GM23338 (cell line): Measurements from ENCODE around the gene PSMG4. TPM values are rescaled to one million over a fixed set of nuclear protein-coding genes. Genes with fewer than 3 reads are reported as not detected.

ENCODE experiments used
- ATAC-seq: fragments of 200-7000 bp; cut with Tn5 transposase; 3 replicates; pipeline ENCODE4 v1.9.1; 2020
- DNase-seq: peaks from one replicate; pipeline ENCODE4 v3.0.0-alpha.2; 2015; ENCODE audit warnings: low spot score
- H2AFZ ChIP-seq: fragments of 200-600 bp; sonication (generic); 2 replicates; pipeline ENCODE4 v1.8.0; 2016; ENCODE audit warnings: antibody characterized with exemption, mild to moderate bottlenecking, moderate library complexity
- H3F3A ChIP-seq: fragments of 200-600 bp; sonication (generic); replicated peaks from 2 replicates; pipeline ENCODE4 v1.8.0; 2017; ENCODE audit warnings: antibody characterized with exemption, mixed run types, low read depth
- H3K27ac ChIP-seq: fragments of 200-600 bp; sonication (generic); 2 replicates; pipeline ENCODE4 v1.6.1; 2016; ENCODE audit warnings: low read depth
- H3K27me3 ChIP-seq: fragments of 200-600 bp; sonication (generic); 2 replicates; pipeline ENCODE4 v1.8.0; 2016; ENCODE audit warnings: mild to moderate bottlenecking, mixed run types, moderate library complexity; ENCODE audit not compliant: insufficient read depth
- H3K36me3 ChIP-seq: fragments of 200-600 bp; sonication (generic); 2 replicates; pipeline ENCODE4 v1.8.0; 2016; ENCODE audit warnings: mild to moderate bottlenecking; ENCODE audit not compliant: insufficient read depth
- H3K4me1 ChIP-seq: fragments of 200-600 bp; sonication (generic); 2 replicates; pipeline ENCODE4 v1.8.0; 2016; ENCODE audit warnings: mild to moderate bottlenecking, moderate library complexity; ENCODE audit not compliant: insufficient read depth
- H3K4me2 ChIP-seq: fragments of 200-600 bp; sonication (generic); 2 replicates; pipeline ENCODE4 v1.7.1; 2017; ENCODE audit warnings: mixed run types
- H3K4me3 ChIP-seq: fragments of 200-600 bp; sonication (generic); 2 replicates; pipeline ENCODE4 v1.6.1; 2016; ENCODE audit warnings: mixed run types
- H3K79me2 ChIP-seq: fragments of 200-600 bp; sonication (generic); replicated peaks from 2 replicates; pipeline ENCODE4 v1.8.0; 2017; ENCODE audit warnings: mild to moderate bottlenecking; ENCODE audit not compliant: insufficient read depth
- H3K9me2 ChIP-seq: fragments of 200-600 bp; sonication (generic); 2 replicates; pipeline ENCODE4 v1.8.0; 2017; ENCODE audit not compliant: insufficient read depth
- H4K20me1 ChIP-seq: fragments of 200-600 bp; sonication (generic); replicated peaks from 2 replicates; pipeline ENCODE4 v1.8.0; 2017; ENCODE audit warnings: mild to moderate bottlenecking; ENCODE audit not compliant: insufficient read depth
- H3K27ac Mint-ChIP-seq: 2 replicates; pipeline ENCODE4 v1.8.0; 2020; ENCODE audit warnings: inconsistent platforms, mild to moderate bottlenecking, moderate library complexity, mixed read lengths
- H3K27me3 Mint-ChIP-seq: 3 replicates; pipeline ENCODE4 v1.8.0; 2022; ENCODE audit warnings: low read depth, mild to moderate bottlenecking, moderate library complexity, mixed read lengths, inconsistent platforms; ENCODE audit not compliant: insufficient read depth, poor library complexity
- H3K36me3 Mint-ChIP-seq: 3 replicates; pipeline ENCODE4 v1.8.0; 2021; ENCODE audit warnings: low read depth, mild to moderate bottlenecking, inconsistent platforms, moderate library complexity, mixed read lengths
- H3K4me1 Mint-ChIP-seq: 3 replicates; pipeline ENCODE4 v1.8.0; 2020; ENCODE audit warnings: mild to moderate bottlenecking, inconsistent platforms, mixed read lengths
- H3K4me3 Mint-ChIP-seq: 3 replicates; pipeline ENCODE4 v1.8.0; 2021; ENCODE audit warnings: moderate library complexity, mild to moderate bottlenecking, inconsistent platforms, mixed read lengths
- H3K9me3 Mint-ChIP-seq: 3 replicates; pipeline ENCODE4 v1.8.0; 2020; ENCODE audit warnings: moderate library complexity, mild to moderate bottlenecking, inconsistent platforms, mixed read lengths
- CREB1 ChIP-seq: fragments of 250-450 bp; sonication (Bioruptor Pico); IDR thresholded peaks from 2 replicates; pipeline ENCODE4 v1.5.0; 2020; ENCODE audit warnings: low read depth, mild to moderate bottlenecking, moderate library complexity
- CTCF ChIP-seq, 2 experiments: fragments of 200-600 bp in 1 of 2; sonication (generic) in 1 of 2; conservative IDR thresholded peaks; 2 replicates each; pipeline versions ENCODE4 v1.5.1 to v1.6.1; 2016 to 2017; ENCODE audit warnings: antibody characterized with exemption in 2 of 2, low read depth in 2 of 2, mild to moderate bottlenecking in 2 of 2, moderate library complexity in 1 of 2
- ETS1 ChIP-seq: IDR thresholded peaks from 2 replicates; pipeline ENCODE4 v1.6.1; 2016; ENCODE audit warnings: antibody characterized with exemption
- EZH2 ChIP-seq: fragments of 200-600 bp; sonication (generic); IDR thresholded peaks from one replicate; pipeline ENCODE4 v1.8.0; 2017; ENCODE audit warnings: antibody characterized with exemption, mild to moderate bottlenecking, low read depth; ENCODE audit not compliant: unreplicated experiment
- EZH2phosphoT487 ChIP-seq: fragments of 200-600 bp; sonication (generic); IDR thresholded peaks from one replicate; pipeline ENCODE4 v1.8.1; 2018; ENCODE audit warnings: antibody characterized with exemption; ENCODE audit not compliant: unreplicated experiment
- JUNB ChIP-seq: IDR thresholded peaks from one replicate; pipeline ENCODE4 v1.6.1; 2016; ENCODE audit warnings: antibody characterized with exemption; ENCODE audit not compliant: unreplicated experiment
- NANOG ChIP-seq: IDR thresholded peaks from 2 replicates; pipeline ENCODE4 v1.6.1; 2016; ENCODE audit warnings: antibody characterized with exemption, borderline replicate concordance
- POLR2AphosphoS5 ChIP-seq: IDR thresholded peaks from 2 replicates; pipeline ENCODE4 v1.6.1; 2016; ENCODE audit warnings: antibody characterized with exemption, low read depth
- REST ChIP-seq: IDR thresholded peaks from one replicate; pipeline ENCODE4 v1.6.1; 2018; ENCODE audit warnings: antibody characterized with exemption; ENCODE audit not compliant: unreplicated experiment
- STAT1 ChIP-seq: IDR thresholded peaks from one replicate; pipeline ENCODE4 v1.6.1; 2016; ENCODE audit warnings: antibody characterized with exemption; ENCODE audit not compliant: unreplicated experiment
- ZNF114 ChIP-seq: fragments of 250-450 bp; sonication (Bioruptor Pico); IDR thresholded peaks from 2 replicates; pipeline ENCODE4 v1.5.0; 2020; ENCODE audit warnings: mild to moderate bottlenecking, moderate library complexity
- ZNF331 ChIP-seq: fragments of 250-450 bp; sonication (Bioruptor Pico); IDR thresholded peaks from 2 replicates; pipeline ENCODE4 v1.5.0; 2020; ENCODE audit warnings: low read depth, mild to moderate bottlenecking, moderate library complexity
- ZNF462 ChIP-seq: fragments of 250-450 bp; sonication (Bioruptor Pico); IDR thresholded peaks from 2 replicates; pipeline ENCODE4 v1.5.0; 2020; ENCODE audit warnings: mild to moderate bottlenecking, moderate library complexity
- polyA plus RNA-seq: library from polyadenylated mRNA; unstranded; fragments of >200 nt; fragmentation: Nextera tagmentation; extraction: Ambion mirVana; gene quantifications from 2 replicates; pipeline ENCODE4 v1.2.1, GENCODE V29; 2016
- total RNA-seq: library from RNA; depleted of rRNA; stranded (reverse); fragments of >200 nt; shearing (Covaris generic); gene quantifications from 2 replicates; pipeline ENCODE4 v1.2.3, GENCODE V29; 2014

The PSMG4 gene
- total and polyA plus RNA-seq, 2 experiments from 2014 or later, result 37.2 to 168 TPM

GRCh38 chr6:3307436-3307835 lies 48.7 kb downstream of the PSMG4 start:
- no peaks in the 10 kb centered on the region; the same call in 1 of the 2 replicates for H3K9me2 ChIP-seq
- H3K9me3 Mint-ChIP-seq, result peaks cover 3% of the 10 kb centered on the region; the same call in 1 of the 3 replicates
- H2AFZ ChIP-seq, result no peak overlapping the region
- H3K4me2 ChIP-seq, result no peak overlapping the region
- H3K36me3 ChIP-seq, result peaks cover 4% of the 10 kb centered on the region; the same call in 1 of the 2 replicates
- no peaks in the 10 kb centered on the region for H3K79me2 ChIP-seq
- peaks cover 43% of the 10 kb centered on the region for H3K36me3 Mint-ChIP-seq
- H3K4me3 ChIP-seq, result no peak overlapping the region
- peaks cover 16% of the 10 kb centered on the region for H3K4me1 Mint-ChIP-seq
- no peak overlapping the region for H3K27ac ChIP-seq
- H3K4me1 ChIP-seq, result 0 out of 2 replicates have a peak, but pooled peaks cover 3% of the 10 kb centered on the region
- no peak overlapping the region for H3K4me3 Mint-ChIP-seq
- 0 out of 2 replicates have a peak, but pooled peaks cover 3% of the 10 kb centered on the region for H4K20me1 ChIP-seq
- DNase-seq, result no peak
- no peak overlapping the region for H3K27ac Mint-ChIP-seq
- H3K27me3 Mint-ChIP-seq, result peaks cover 13% of the 10 kb centered on the region
- H3F3A ChIP-seq, result no peaks in the 10 kb centered on the region
- no peaks in the 10 kb centered on the region for H3K27me3 ChIP-seq
- ATAC-seq, result no peak
- TF ChIP-seq EZH2 (no peak), REST (no peak), CREB1 (CRISPR knock-in tag) (no peak), STAT1 (no peak), CTCF (conservative IDR thresholded peaks at IDR 0.05; ENCODE audit: low read depth in 2 of 2) (no peak), ZNF462 (no peak), EZH2phosphoT487 (no peak), ZNF331 (CRISPR knock-in tag) (no peak), JUNB (no peak), POLR2AphosphoS5 (no peak), ZNF114 (CRISPR knock-in tag) (no peak), ETS1 (no peak), NANOG (no peak)
